Esophagus (tissue), 2 donors: ENCODE data around the gene THSD7A. TPM values are rescaled to one million over a fixed set of nuclear protein-coding genes. Genes with fewer than 3 reads are reported as not detected.

Experiments used
- H3K27ac ChIP-seq, 2 donors: one replicate each; pipeline ENCODE4 v1.5.1; 2013; ENCODE audit warnings: low read depth in 2 of 2, mild to moderate bottlenecking in 2 of 2, inconsistent platforms in 1 of 2, low read length in 1 of 2, moderate library complexity in 1 of 2
- H3K27me3 ChIP-seq, 2 donors: one replicate each; pipeline ENCODE4 v1.6.1; 2013; ENCODE audit warnings: low read length in 2 of 2, control low read depth in 1 of 2, mild to moderate bottlenecking in 1 of 2; ENCODE audit not compliant: insufficient read depth in 2 of 2, control insufficient read depth in 1 of 2
- H3K36me3 ChIP-seq, 2 donors: one replicate each; pipeline ENCODE4 v1.6.1; 2013; ENCODE audit warnings: low read length in 1 of 2; ENCODE audit not compliant: control insufficient read depth in 2 of 2, insufficient read depth in 2 of 2
- H3K4me1 ChIP-seq, 2 donors: one replicate each; pipeline ENCODE4 v1.6.1; 2013; ENCODE audit warnings: low read length in 1 of 2; ENCODE audit not compliant: control insufficient read depth in 2 of 2, insufficient read depth in 2 of 2
- H3K4me3 ChIP-seq, 2 donors: one replicate each; pipeline ENCODE4 v1.5.1; 2013; ENCODE audit warnings: low read length in 2 of 2, mild to moderate bottlenecking in 2 of 2, low read depth in 1 of 2, moderate library complexity in 1 of 2
- H3K9me3 ChIP-seq, 2 donors: one replicate each; pipeline ENCODE4 v1.6.1; 2013; ENCODE audit warnings: mild to moderate bottlenecking in 2 of 2, low read depth in 1 of 2, low read length in 1 of 2, moderate library complexity in 1 of 2; ENCODE audit not compliant: control insufficient read depth in 2 of 2, insufficient read depth in 1 of 2
- WGBS, 2 donors: extraction: QIAGEN DNeasy Blood & Tissue Kit; methylation state at CpG; one replicate each; pipeline ENCODE4 v1.1.7; 2013; 5-methylcytosine and 5-hydroxymethylcytosine counted together
- polyA plus RNA-seq, 2 donors: library from polyadenylated mRNA; stranded (reverse); fragments of 200-250 nt; gene quantifications; one replicate each; pipeline ENCODE4 v1.2.3, GENCODE V29; 2013
- donor health status: healthy with polysubstance abuse.
- donor health status: Bipolar disorder and iron deficiency.

Gene THSD7A
- polyA plus RNA-seq, 2 donors = 0.18 to 0.20 TPM

GRCh38 chr7:11787534-11787933 lies 44.5 kb downstream of the THSD7A start:
- WGBS, 2 donors = 84 to 92% methylated on average over 4 of the region's 4 CpGs
- H3K4me3 ChIP-seq = no peak overlapping the region
- H3K9me3 ChIP-seq = no peaks in the 10 kb centered on the region
- no peaks in the 10 kb centered on the region for H3K4me1 ChIP-seq
- no peaks in the 10 kb centered on the region for H3K27me3 ChIP-seq
- no peak overlapping the region for H3K27ac ChIP-seq
- no peaks in the 10 kb centered on the region for H3K36me3 ChIP-seq

GRCh38 chr7:11786186-11786585 lies 45.8 kb downstream of the THSD7A start:
- Histone ChIP-seq H3K36me3 (no peaks in the 10 kb centered on the region), H3K27ac (no peak overlapping the region), H3K27me3 (no peaks in the 10 kb centered on the region), H3K4me1 (no peaks in the 10 kb centered on the region), H3K9me3 (no peaks in the 10 kb centered on the region), H3K4me3 (no peak overlapping the region)
- 55 to 75% methylated on average over 2 of the region's 2 CpGs for WGBS, 2 donors

- H3K27ac ChIP-seq = no peak overlapping the region
- H3K36me3 ChIP-seq = no peaks in the 10 kb centered on the region
- no peak overlapping the region for H3K4me3 ChIP-seq
- H3K27me3 ChIP-seq = no peaks in the 10 kb centered on the region
- H3K4me1 ChIP-seq = no peaks in the 10 kb centered on the region
- 88 to 91% methylated on average over 3 of the region's 3 CpGs for WGBS, 2 donors
- no peaks in the 10 kb centered on the region for H3K9me3 ChIP-seq
These were observed 47.0 kb downstream of the THSD7A start for GRCh38 chr7:11784769-11785536.

GRCh38 chr7:11779864-11780674 lies 51.9 kb downstream of the THSD7A start:
- 78 to 79% methylated on average over 7 of the region's 7 CpGs for WGBS, 2 donors

GRCh38 chr7:11776039-11776438 lies 56.0 kb downstream of the THSD7A start:
- WGBS, 2 donors = 59 to 68% methylated on average over 2 of the region's 2 CpGs
- no peaks in the 10 kb centered on the region for H3K27me3 ChIP-seq

More at GRCh38 chr7:11779864-11780674, 51.9 kb downstream of the THSD7A start:
- no peak overlapping the region for H3K4me3 ChIP-seq
- no peaks in the 10 kb centered on the region for H3K4me1 ChIP-seq
- H3K36me3 ChIP-seq = no peaks in the 10 kb centered on the region
- no peak overlapping the region for H3K27ac ChIP-seq
- no peaks in the 10 kb centered on the region for H3K9me3 ChIP-seq
- H3K27me3 ChIP-seq = no peaks in the 10 kb centered on the region

GRCh38 chr7:11775401-11775800 lies 56.6 kb downstream of the THSD7A start:
- Histone ChIP-seq H3K4me1 (no peaks in the 10 kb centered on the region), H3K27me3 (no peaks in the 10 kb centered on the region), H3K27ac (no peak overlapping the region), H3K4me3 (no peak overlapping the region), H3K9me3 (no peaks in the 10 kb centered on the region), H3K36me3 (no peaks in the 10 kb centered on the region)
- WGBS, 2 donors = 67 to 74% methylated on average over 2 of the region's 2 CpGs

More at GRCh38 chr7:11776039-11776438, 56.0 kb downstream of the THSD7A start:
- H3K4me3 ChIP-seq = no peak overlapping the region
- no peaks in the 10 kb centered on the region for H3K36me3 ChIP-seq
- H3K4me1 ChIP-seq = no peaks in the 10 kb centered on the region
- no peak overlapping the region for H3K27ac ChIP-seq
- H3K9me3 ChIP-seq = no peaks in the 10 kb centered on the region

- Histone ChIP-seq H3K27ac (no peak overlapping the region), H3K36me3 (no peaks in the 10 kb centered on the region), H3K27me3 (no peaks in the 10 kb centered on the region), H3K4me1 (no peaks in the 10 kb centered on the region), H3K9me3 (no peaks in the 10 kb centered on the region), H3K4me3 (no peak overlapping the region)
- WGBS, 2 donors = 77 to 83% methylated on average over 5 of the region's 5 CpGs
These were observed 63.7 kb downstream of the THSD7A start for GRCh38 chr7:11768263-11768662.

- Histone ChIP-seq H3K27me3 (no peaks in the 10 kb centered on the region), H3K27ac (no peak overlapping the region), H3K36me3 (no peaks in the 10 kb centered on the region), H3K4me3 (no peak overlapping the region), H3K9me3 (no peaks in the 10 kb centered on the region), H3K4me1 (no peaks in the 10 kb centered on the region)
- WGBS, 2 donors = 80 to 82% methylated on average over 3 of the region's 3 CpGs
These were observed 64.8 kb downstream of the THSD7A start for GRCh38 chr7:11767148-11767547.

- H3K9me3 ChIP-seq = no peaks in the 10 kb centered on the region
- WGBS, 2 donors = 28 to 45% methylated on average over 3 of the region's 3 CpGs
These were observed 71.6 kb downstream of the THSD7A start for GRCh38 chr7:11760372-11760771.

More at GRCh38 chr7:11760372-11760771, 71.6 kb downstream of the THSD7A start:
- Histone ChIP-seq H3K36me3 (no peaks in the 10 kb centered on the region), H3K27ac (no peak overlapping the region), H3K4me1 (no peaks in the 10 kb centered on the region), H3K27me3 (no peaks in the 10 kb centered on the region), H3K4me3 (no peak overlapping the region)
